Omental fat pad (tissue), 4 donors: ENCODE data around the gene SH3BP5. TPM values are rescaled to one million over a fixed set of nuclear protein-coding genes. Genes with fewer than 3 reads are reported as not detected.

Experiments
- ATAC-seq: fragments of 150-250 bp; one replicate; pipeline ENCODE4 v1.9.1; 2016; ENCODE audit warnings: mild to moderate bottlenecking, moderate library complexity; ENCODE audit not compliant: low FRiP score
- DNase-seq: peaks from one replicate; pipeline ENCODE4 v3.0.0-alpha.2; 2019; ENCODE audit warnings: low spot score
- CTCF ChIP-seq, 3 donors: fragments of 450-650 bp; IDR thresholded peaks; one replicate each; pipeline ENCODE4 v1.5.1; 2016 to 2017; ENCODE audit warnings: antibody characterized with exemption in 3 of 3, mild to moderate bottlenecking in 3 of 3, moderate library complexity in 2 of 3
- total RNA-seq, 4 donors: library from RNA; depleted of rRNA; stranded (reverse); fragments of >200 nt; gene quantifications; one replicate each; pipeline ENCODE4 v1.1.0, GENCODE V29; 2016

The SH3BP5 gene
- total RNA-seq, 4 donors from 2014 or later = 71.1 to 114 (median 88.4) TPM

GRCh38 chr3:15292765-15293522, 39.4 kb downstream of the SH3BP5 start:
- ATAC-seq = peak; percentile 43
- DNase-seq = no peak
- TF ChIP-seq CTCF (IDR thresholded peaks at IDR 0.05) = no peak

- no peak for DNase-seq
- ATAC-seq = no peak
- no peak for TF ChIP-seq CTCF (IDR thresholded peaks at IDR 0.05)
Measured at GRCh38 chr3:15291589-15292541, 40.5 kb downstream of the SH3BP5 start.

- no peak for TF ChIP-seq CTCF (IDR thresholded peaks at IDR 0.05)
Measured at GRCh38 chr3:15290736-15291135, 41.6 kb downstream of the SH3BP5 start.

GRCh38 chr3:15289661-15290060, 42.7 kb downstream of the SH3BP5 start:
- DNase-seq (no peak), ATAC-seq (no peak)
- no peak for TF ChIP-seq CTCF (IDR thresholded peaks at IDR 0.05)

More at GRCh38 chr3:15290736-15291135, 41.6 kb downstream of the SH3BP5 start:
- ATAC-seq (no peak), DNase-seq (no peak)

- DNase-seq (no peak), ATAC-seq (no peak)
- TF ChIP-seq CTCF (IDR thresholded peaks at IDR 0.05) = no peak
Measured at GRCh38 chr3:15288331-15289035, 43.9 kb downstream of the SH3BP5 start.

- no peak for TF ChIP-seq CTCF (IDR thresholded peaks at IDR 0.05)
- DNase-seq (no peak), ATAC-seq (peak; percentile 68)
Measured at GRCh38 chr3:15287565-15288330, 44.6 kb downstream of the SH3BP5 start.
